HG02571 (cell line): ENCODE measurements around the gene TOP1.

Source experiments
- ATAC-seq: cut with Tn5 transposase; IDR thresholded peaks from one replicate; pipeline ENCODE4 v1.9.1; 2021; ENCODE audit warnings: mild to moderate bottlenecking, moderate library complexity; ENCODE audit not compliant: unreplicated experiment

TOP1 gene

GRCh38 chr20:41140226-41141133 lies 111.9 kb downstream of the TOP1 start:
- ATAC-seq = no peak

- no peak for ATAC-seq
Measured at GRCh38 chr20:41141153-41141815, 112.7 kb downstream of the TOP1 start.

- no peak for ATAC-seq
Measured at GRCh38 chr20:41142245-41142644, 113.6 kb downstream of the TOP1 start.

DNA sequence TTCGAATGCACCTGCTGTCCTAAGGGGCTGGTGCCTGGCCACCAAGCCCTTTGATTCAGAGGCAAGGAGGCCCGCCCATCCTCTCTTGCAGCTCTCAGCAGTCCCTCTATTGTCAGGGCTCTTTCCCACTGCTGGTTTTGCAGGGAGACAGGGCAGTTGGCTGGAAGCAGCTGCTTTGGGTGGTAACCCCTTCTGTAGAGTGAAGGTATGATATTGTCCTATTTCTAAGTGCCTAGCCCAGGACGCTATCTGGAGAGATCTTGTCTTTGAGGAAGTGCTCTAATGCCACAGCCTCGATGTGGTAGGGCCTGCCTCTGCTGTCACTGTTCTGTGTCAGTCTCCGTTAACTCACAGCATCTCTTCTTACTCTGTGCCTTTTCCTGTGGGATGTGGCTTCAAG lies 114.3 kb downstream of the TOP1 start:
- no peak for ATAC-seq

DNA sequence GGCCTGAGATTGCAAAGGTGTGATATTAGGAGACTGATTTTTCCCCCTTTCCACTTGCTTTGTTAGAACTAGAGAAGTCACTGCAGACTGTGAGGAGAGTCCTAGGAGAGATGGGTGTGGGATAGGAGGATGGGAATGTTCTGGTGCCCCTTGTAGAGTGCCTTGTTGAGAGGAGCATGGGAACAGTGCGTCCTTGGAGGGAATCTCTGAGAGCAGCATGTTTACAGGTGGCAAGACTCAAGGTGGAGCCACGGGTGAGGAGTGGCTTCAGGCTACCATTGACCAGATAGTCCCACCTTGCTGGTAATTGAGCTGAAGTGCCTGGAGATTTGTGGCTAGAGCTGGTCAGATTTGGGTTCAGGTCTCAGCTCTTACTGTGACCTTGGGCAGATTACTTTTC lies 114.7 kb downstream of the TOP1 start:
- ATAC-seq = no peak

GRCh38 chr20:41145317-41145716 lies 116.7 kb downstream of the TOP1 start:
- no peak for ATAC-seq

- ATAC-seq = no peak
Measured at GRCh38 chr20:41145821-41146620, 117.4 kb downstream of the TOP1 start.

DNA sequence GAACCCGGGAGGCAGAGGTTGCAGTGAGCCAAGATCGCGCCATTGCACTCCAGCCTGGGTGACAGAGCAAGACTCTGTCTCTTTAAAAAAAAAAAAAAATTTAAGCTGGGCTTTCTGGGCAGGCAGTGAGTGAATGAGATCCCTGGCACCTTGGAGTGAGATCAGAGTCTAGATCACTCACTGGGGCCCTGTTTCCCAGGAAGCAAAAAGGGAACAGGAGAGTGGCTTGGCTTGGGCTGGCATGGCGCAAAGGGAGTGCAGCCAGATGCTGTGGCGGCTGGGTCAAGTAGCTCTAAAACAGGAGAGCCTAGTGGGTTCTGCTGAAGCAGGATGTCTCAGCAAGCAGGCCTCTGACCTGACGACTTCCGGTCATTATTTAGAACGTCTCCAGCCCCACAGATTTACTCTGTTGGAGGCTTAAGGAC lies 119.2 kb downstream of the TOP1 start:
- ATAC-seq = no peak

GRCh38 chr20:41148942-41149341 lies 120.3 kb downstream of the TOP1 start:
- ATAC-seq = no peak

DNA sequence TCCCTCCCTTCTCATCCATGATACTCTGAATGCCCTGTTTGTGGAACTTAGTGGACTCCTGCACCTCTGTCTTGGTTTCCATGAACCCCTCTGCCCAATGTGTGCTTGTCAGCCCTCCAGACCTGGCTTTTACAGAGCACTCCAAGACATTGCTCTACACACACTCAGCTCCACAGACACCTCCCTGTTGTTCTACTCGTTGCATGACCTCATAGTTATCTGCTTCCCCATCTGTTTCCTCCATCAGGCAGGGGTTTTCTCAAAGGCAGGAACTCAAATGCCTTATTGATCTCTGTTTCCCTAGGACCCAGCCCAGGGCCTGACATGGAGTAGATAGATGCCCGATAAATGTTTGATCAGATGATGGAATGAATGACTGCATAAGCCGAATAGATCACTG lies 122.0 kb downstream of the TOP1 start:
- ATAC-seq = no peak

DNA sequence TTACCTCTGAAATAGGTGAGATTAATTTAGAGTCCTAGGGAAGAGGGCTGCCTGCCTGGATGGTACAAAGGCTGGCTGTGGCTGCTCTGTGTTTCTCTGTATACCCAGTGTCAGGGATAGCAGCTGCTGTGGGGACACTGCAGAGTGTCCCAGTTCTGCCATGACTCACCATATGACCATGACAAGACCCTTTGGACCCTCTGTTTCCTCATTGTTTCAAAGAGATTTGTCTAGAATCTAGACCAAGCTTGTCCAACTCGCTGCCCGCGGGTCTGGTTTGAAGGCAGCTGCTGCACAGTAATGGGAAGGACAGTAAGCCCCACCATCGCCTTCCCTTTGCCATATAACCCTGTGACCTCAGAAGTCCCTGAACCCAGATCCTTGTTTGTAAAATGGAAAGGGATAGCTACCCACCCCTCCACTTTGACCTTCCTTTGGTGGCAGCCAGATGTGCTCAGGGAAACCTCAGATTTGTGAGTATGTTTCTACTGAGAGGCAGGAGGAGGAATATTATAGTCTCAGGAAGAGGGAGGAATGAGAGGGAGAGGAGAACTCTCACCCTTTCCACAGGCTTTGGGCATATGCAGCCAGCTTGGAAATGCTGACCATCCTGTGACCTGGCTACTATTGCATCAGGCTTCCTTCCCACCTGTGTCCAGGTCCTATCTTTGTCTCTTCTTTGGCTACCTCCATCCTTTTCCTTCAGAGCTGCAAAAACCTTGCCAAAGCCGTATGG lies 122.7 kb downstream of the TOP1 start:
- ATAC-seq = no peak

GRCh38 chr20:41152108-41152757 lies 123.6 kb downstream of the TOP1 start:
- no peak for ATAC-seq

GRCh38 chr20:41154436-41155176 lies 126.0 kb downstream of the TOP1 start:
- ATAC-seq = no peak

DNA sequence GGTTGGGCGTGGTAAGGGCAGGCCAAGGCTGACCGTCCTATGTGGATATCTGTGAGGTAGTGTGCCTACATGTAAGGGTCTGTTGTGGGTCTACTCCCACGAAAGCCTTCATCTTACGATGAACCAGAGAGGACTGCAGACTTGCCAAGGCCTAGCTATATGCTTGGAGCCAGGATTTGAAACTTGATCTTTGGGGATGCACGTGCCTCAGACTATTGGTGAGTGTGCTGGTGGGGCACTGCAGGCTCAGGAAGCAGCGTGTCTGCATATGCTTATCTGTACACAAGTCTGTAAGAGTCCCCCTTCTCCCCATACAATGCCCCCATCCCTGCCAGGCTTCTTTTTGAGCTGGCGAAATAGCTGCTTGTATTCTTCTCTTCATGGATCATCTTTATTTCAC lies 126.6 kb downstream of the TOP1 start:
- no peak for ATAC-seq

DNA sequence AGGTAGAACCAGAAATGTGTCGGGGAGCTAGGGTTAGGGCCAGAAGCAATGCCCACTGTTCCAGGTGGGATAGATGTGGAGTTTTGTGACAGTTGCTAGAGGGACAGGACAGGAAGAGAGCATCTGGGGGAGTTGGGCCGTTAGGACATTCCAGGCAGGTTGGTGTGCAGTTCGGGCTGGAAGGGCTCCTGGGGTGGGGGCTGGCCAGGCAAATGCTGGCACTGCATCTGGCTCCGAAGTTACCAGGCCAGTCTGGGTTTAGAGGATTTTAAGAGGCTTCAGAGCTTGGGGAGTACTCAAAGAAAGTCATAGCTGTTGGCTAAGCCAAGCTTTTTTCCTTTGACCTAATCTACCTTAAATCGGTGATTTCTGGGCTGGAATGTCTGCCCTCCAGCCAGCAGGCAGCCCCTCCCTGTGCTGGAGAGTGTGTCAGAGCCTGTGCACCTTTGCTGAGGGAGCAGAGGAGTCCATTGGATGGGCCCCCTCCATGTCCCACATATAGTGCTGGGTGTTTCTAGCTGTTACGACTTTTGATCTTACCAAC lies 129.5 kb downstream of the TOP1 start:
- no peak for ATAC-seq

GRCh38 chr20:41159547-41159946 lies 130.9 kb downstream of the TOP1 start:
- no peak for ATAC-seq

- ATAC-seq = no peak
Measured at GRCh38 chr20:41160686-41161085, 132.1 kb downstream of the TOP1 start.

GRCh38 chr20:41161886-41162285 lies 133.3 kb downstream of the TOP1 start:
- ATAC-seq = no peak

DNA sequence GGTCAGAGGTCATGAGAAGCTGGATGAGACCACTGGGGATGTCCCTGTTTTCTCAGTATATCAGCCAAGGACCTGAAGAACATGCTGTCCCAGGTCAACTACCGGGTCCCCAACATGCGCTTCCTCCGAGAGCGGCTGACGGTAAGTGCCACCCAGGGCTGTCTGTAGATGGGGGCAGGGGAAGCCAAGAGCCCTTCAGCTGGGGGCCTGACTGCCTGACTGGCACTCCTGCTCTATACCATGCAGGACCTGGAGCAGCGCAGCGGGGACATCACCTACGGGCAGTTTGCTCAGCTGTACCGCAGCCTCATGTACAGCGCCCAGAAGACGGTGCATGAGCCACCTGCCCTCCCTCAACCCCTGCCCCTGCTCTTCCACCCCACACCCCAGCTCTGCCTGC lies 133.8 kb downstream of the TOP1 start:
- no peak for ATAC-seq
